ENCODE results near the gene CYP24A1. TPM values are rescaled to one million over a fixed set of nuclear protein-coding genes. Genes with fewer than 3 reads are reported as not detected.

The CYP24A1 gene
- total RNA-seq, 2 donors from 2014 or later: 0.08 TPM; not detected in 1

- peaks cover 52% of the 10 kb centered on the region for H3K27me3 Mint-ChIP-seq
- no peaks in the 10 kb centered on the region for H3K36me3 Mint-ChIP-seq (ENCODE audit: low read depth)
- no peaks in the 10 kb centered on the region for H3K4me1 Mint-ChIP-seq
- no peak for ATAC-seq (replicated peaks)
- H3K9me3 Mint-ChIP-seq: no peaks in the 10 kb centered on the region
- no peak overlapping the region for H3K27ac Mint-ChIP-seq
- peak overlapping the region; percentile 53 for H3K4me3 Mint-ChIP-seq
Observed at GRCh38 chr20:54174457-54175175, 830 bp upstream of the CYP24A1 start.

GRCh38 chr20:54172856-54173652, 732 bp downstream of the CYP24A1 start:
- H3K27me3 Mint-ChIP-seq: peaks cover 51% of the 10 kb centered on the region
- H3K4me3 Mint-ChIP-seq: peak overlapping the region; percentile 61
- ATAC-seq (replicated peaks): no peak
- H3K9me3 Mint-ChIP-seq: no peaks in the 10 kb centered on the region
- no peak overlapping the region for H3K27ac Mint-ChIP-seq
- no peaks in the 10 kb centered on the region for H3K36me3 Mint-ChIP-seq (ENCODE audit: low read depth)
- no peaks in the 10 kb centered on the region for H3K4me1 Mint-ChIP-seq

- Mint-ChIP-seq H3K36me3 (ENCODE audit: low read depth) (no peaks in the 10 kb centered on the region), H3K27ac (no peak overlapping the region), H3K9me3 (no peaks in the 10 kb centered on the region), H3K4me1 (no peaks in the 10 kb centered on the region), H3K27me3 (peaks cover 54% of the 10 kb centered on the region), H3K4me3 (peak overlapping the region; percentile 7)
- no peak for ATAC-seq (replicated peaks)
Observed at GRCh38 chr20:54172532-54172855, 1.3 kb downstream of the CYP24A1 start.

- Mint-ChIP-seq H3K4me3 (no peak overlapping the region), H3K36me3 (ENCODE audit: low read depth) (no peaks in the 10 kb centered on the region), H3K27me3 (peaks cover 62% of the 10 kb centered on the region), H3K4me1 (no peaks in the 10 kb centered on the region), H3K27ac (no peak overlapping the region), H3K9me3 (no peaks in the 10 kb centered on the region)
- ATAC-seq (replicated peaks): no peak
Observed at GRCh38 chr20:54170963-54171362, 2.8 kb downstream of the CYP24A1 start.

- no peaks in the 10 kb centered on the region for H3K4me1 Mint-ChIP-seq
Observed at GRCh38 chr20:54170026-54170471, 3.7 kb downstream of the CYP24A1 start.

GRCh38 chr20:54168961-54169862, 4.6 kb downstream of the CYP24A1 start:
- Mint-ChIP-seq H3K27me3 (peaks cover 52% of the 10 kb centered on the region), H3K36me3 (ENCODE audit: low read depth) (no peaks in the 10 kb centered on the region), H3K4me1 (no peaks in the 10 kb centered on the region), H3K9me3 (no peaks in the 10 kb centered on the region), H3K4me3 (no peak overlapping the region), H3K27ac (no peak overlapping the region)
- ATAC-seq (replicated peaks): no peak

More at GRCh38 chr20:54170026-54170471, 3.7 kb downstream of the CYP24A1 start:
- Mint-ChIP-seq H3K27ac (no peak overlapping the region), H3K27me3 (peaks cover 59% of the 10 kb centered on the region), H3K9me3 (no peaks in the 10 kb centered on the region), H3K4me3 (no peak overlapping the region), H3K36me3 (ENCODE audit: low read depth) (no peaks in the 10 kb centered on the region)
- no peak for ATAC-seq (replicated peaks)

GRCh38 chr20:54167909-54168872, 5.6 kb downstream of the CYP24A1 start:
- ATAC-seq (replicated peaks): no peak
- peaks cover 46% of the 10 kb centered on the region for H3K27me3 Mint-ChIP-seq
- H3K4me1 Mint-ChIP-seq: no peaks in the 10 kb centered on the region
- H3K9me3 Mint-ChIP-seq: no peaks in the 10 kb centered on the region
- no peaks in the 10 kb centered on the region for H3K36me3 Mint-ChIP-seq (ENCODE audit: low read depth)
- H3K4me3 Mint-ChIP-seq: no peak overlapping the region
- H3K27ac Mint-ChIP-seq: no peak overlapping the region

GRCh38 chr20:54166987-54167662, 6.7 kb downstream of the CYP24A1 start:
- peaks cover 35% of the 10 kb centered on the region for H3K27me3 Mint-ChIP-seq
- H3K4me1 Mint-ChIP-seq: no peaks in the 10 kb centered on the region
- no peak for ATAC-seq (replicated peaks)
- no peaks in the 10 kb centered on the region for H3K36me3 Mint-ChIP-seq (ENCODE audit: low read depth)
- H3K9me3 Mint-ChIP-seq: no peaks in the 10 kb centered on the region
- H3K4me3 Mint-ChIP-seq: no peak overlapping the region
- no peak overlapping the region for H3K27ac Mint-ChIP-seq

GRCh38 chr20:54165803-54166202, 8.0 kb downstream of the CYP24A1 start:
- no peaks in the 10 kb centered on the region for H3K36me3 Mint-ChIP-seq (ENCODE audit: low read depth)
- ATAC-seq (replicated peaks): no peak
- no peaks in the 10 kb centered on the region for H3K9me3 Mint-ChIP-seq
- H3K4me3 Mint-ChIP-seq: no peak overlapping the region
- no peak overlapping the region for H3K27ac Mint-ChIP-seq
- no peaks in the 10 kb centered on the region for H3K4me1 Mint-ChIP-seq
- peaks cover 27% of the 10 kb centered on the region for H3K27me3 Mint-ChIP-seq

- Mint-ChIP-seq H3K9me3 (no peaks in the 10 kb centered on the region), H3K27me3 (peaks cover 27% of the 10 kb centered on the region), H3K36me3 (ENCODE audit: low read depth) (no peaks in the 10 kb centered on the region), H3K27ac (no peak overlapping the region), H3K4me1 (no peaks in the 10 kb centered on the region), H3K4me3 (no peak overlapping the region)
- ATAC-seq (replicated peaks): no peak
Observed at GRCh38 chr20:54165014-54165413, 8.8 kb downstream of the CYP24A1 start.

GRCh38 chr20:54163402-54163801, 10.4 kb downstream of the CYP24A1 start:
- H3K9me3 Mint-ChIP-seq: no peaks in the 10 kb centered on the region
- H3K27me3 Mint-ChIP-seq: peaks cover 25% of the 10 kb centered on the region

GRCh38 chr20:54162378-54163009, 11.3 kb downstream of the CYP24A1 start:
- no peaks in the 10 kb centered on the region for H3K9me3 Mint-ChIP-seq
- no peaks in the 10 kb centered on the region for H3K4me1 Mint-ChIP-seq

More at GRCh38 chr20:54163402-54163801, 10.4 kb downstream of the CYP24A1 start:
- H3K36me3 Mint-ChIP-seq (ENCODE audit: low read depth): no peaks in the 10 kb centered on the region
- no peak overlapping the region for H3K4me3 Mint-ChIP-seq
- no peaks in the 10 kb centered on the region for H3K4me1 Mint-ChIP-seq
- ATAC-seq (replicated peaks): no peak
- H3K27ac Mint-ChIP-seq: no peak overlapping the region

GRCh38 chr20:54161821-54162149, 12.0 kb downstream of the CYP24A1 start:
- ATAC-seq (replicated peaks): no peak
- no peaks in the 10 kb centered on the region for H3K9me3 Mint-ChIP-seq
- no peaks in the 10 kb centered on the region for H3K4me1 Mint-ChIP-seq
- peaks cover 17% of the 10 kb centered on the region for H3K27me3 Mint-ChIP-seq
- H3K4me3 Mint-ChIP-seq: no peak overlapping the region
- H3K27ac Mint-ChIP-seq: no peak overlapping the region
- H3K36me3 Mint-ChIP-seq (ENCODE audit: low read depth): no peaks in the 10 kb centered on the region

More at GRCh38 chr20:54162378-54163009, 11.3 kb downstream of the CYP24A1 start:
- H3K27me3 Mint-ChIP-seq: peaks cover 18% of the 10 kb centered on the region
- no peak for ATAC-seq (replicated peaks)
- no peak overlapping the region for H3K4me3 Mint-ChIP-seq
- no peak overlapping the region for H3K27ac Mint-ChIP-seq
- no peaks in the 10 kb centered on the region for H3K36me3 Mint-ChIP-seq (ENCODE audit: low read depth)

All from activated T-helper 17 cell treated with anti-CD3 and anti-CD28 coated beads, Interleukin-2, amount 50 U/mL, for 72 hours (primary cell).